GM19467 (cell line): ENCODE results near the gene PDE3B.
"Not testable (repeated sequence)": the region's sequence is repeated elsewhere in the genome, so short reads cannot be mapped to it uniquely, and the experiment has no call there.

Source experiments
- ATAC-seq: cut with Tn5 transposase; IDR thresholded peaks from one replicate; pipeline ENCODE4 v1.9.1; 2021; ENCODE audit warnings: mild to moderate bottlenecking, moderate library complexity; ENCODE audit not compliant: unreplicated experiment

Gene PDE3B

GRCh38 chr11:14793546-14793945, 149.9 kb downstream of the PDE3B start:
- ATAC-seq = no peak

GRCh38 chr11:14796028-14796427, 152.4 kb downstream of the PDE3B start:
- ATAC-seq = not testable (repeated sequence)

- no peak for ATAC-seq
These were observed 160.2 kb downstream of the PDE3B start for GRCh38 chr11:14803846-14804245.

GRCh38 chr11:14809466-14809865, 165.9 kb downstream of the PDE3B start:
- no peak for ATAC-seq

GRCh38 chr11:14812757-14813156, 169.2 kb downstream of the PDE3B start:
- no peak for ATAC-seq

GRCh38 chr11:14813516-14813915, 169.9 kb downstream of the PDE3B start:
- no peak for ATAC-seq

GRCh38 chr11:14818779-14819178, 175.2 kb downstream of the PDE3B start:
- ATAC-seq = no peak

GRCh38 chr11:14819596-14819995, 176.0 kb downstream of the PDE3B start:
- ATAC-seq = no peak

GRCh38 chr11:14821031-14821430, 177.4 kb downstream of the PDE3B start:
- no peak for ATAC-seq

- no peak for ATAC-seq
These were observed 183.0 kb downstream of the PDE3B start for GRCh38 chr11:14826600-14826999.

- no peak for ATAC-seq
These were observed 192.2 kb downstream of the PDE3B start for GRCh38 chr11:14835496-14836492.

GRCh38 chr11:14842002-14842401, 198.4 kb downstream of the PDE3B start:
- ATAC-seq = no peak

GRCh38 chr11:14852571-14853177, 209.1 kb downstream of the PDE3B start:
- ATAC-seq = no peak

GRCh38 chr11:14854057-14854456, 210.5 kb downstream of the PDE3B start:
- no peak for ATAC-seq

GRCh38 chr11:14855890-14856289, 212.3 kb downstream of the PDE3B start:
- ATAC-seq = no peak

GRCh38 chr11:14857621-14858020, 214.0 kb downstream of the PDE3B start:
- ATAC-seq = no peak

GRCh38 chr11:14858404-14858803, 214.8 kb downstream of the PDE3B start:
- no peak for ATAC-seq

- no peak for ATAC-seq
These were observed 216.9 kb downstream of the PDE3B start for GRCh38 chr11:14860511-14860910.

GRCh38 chr11:14861680-14862079, 218.1 kb downstream of the PDE3B start:
- no peak for ATAC-seq

GRCh38 chr11:14863775-14864174, 220.2 kb downstream of the PDE3B start:
- not testable (repeated sequence) for ATAC-seq

- no peak for ATAC-seq
These were observed 228.4 kb downstream of the PDE3B start for GRCh38 chr11:14872032-14872431.

GRCh38 chr11:14873632-14874031, 230.0 kb downstream of the PDE3B start:
- ATAC-seq = no peak
